ENCODE data around the gene PTPRO.

PTPRO gene

DNA sequence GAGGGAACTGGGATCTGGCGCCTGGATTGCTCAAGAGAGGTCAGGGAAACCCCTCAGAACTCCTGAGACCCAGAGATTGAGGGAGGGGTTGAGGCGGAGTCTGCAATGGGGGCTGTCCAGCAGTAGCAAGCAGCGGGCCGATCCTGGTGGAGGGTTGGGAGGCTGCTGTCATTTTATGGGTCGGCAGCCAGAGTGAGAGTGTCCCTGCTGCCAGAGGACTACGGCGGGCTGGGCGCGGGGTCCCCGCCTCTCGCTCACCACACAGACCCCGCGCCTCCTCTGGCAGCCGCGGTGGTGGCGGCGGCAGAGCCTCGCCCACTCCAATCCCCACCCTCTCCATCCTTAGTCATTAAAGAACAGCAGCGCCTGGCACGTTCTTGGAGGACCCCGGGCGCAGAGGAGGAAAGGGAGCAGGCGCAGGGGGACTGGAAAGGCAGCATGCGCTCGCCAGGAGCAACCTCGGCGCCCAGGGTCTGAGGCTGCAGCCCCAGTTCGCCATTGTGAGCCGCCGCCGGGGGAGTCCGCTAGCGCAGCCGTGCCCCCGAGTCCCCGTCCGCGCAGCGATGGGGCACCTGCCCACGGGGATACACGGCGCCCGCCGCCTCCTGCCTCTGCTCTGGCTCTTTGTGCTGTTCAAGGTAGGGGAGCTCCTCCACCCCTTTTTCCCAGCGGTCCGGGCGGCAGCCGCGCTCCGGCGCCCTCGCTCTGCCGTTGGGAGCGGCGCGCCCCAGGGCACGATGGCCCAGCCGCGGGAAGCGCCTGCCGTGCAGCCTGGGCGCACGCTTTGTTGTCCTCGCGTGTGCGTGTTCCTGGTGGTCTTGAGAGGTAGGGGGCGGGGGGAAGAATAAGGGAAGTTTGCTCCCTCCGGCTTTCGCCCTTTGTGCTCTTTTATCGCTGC is at the start of gene PTPRO:
Gene PTPRO, plus strand, starts transcription at position 345 of the 898 bp plus-strand sequence.
- H3K4me2 ChIP-seq = no peak within 1 kb of the TSS

DNA sequence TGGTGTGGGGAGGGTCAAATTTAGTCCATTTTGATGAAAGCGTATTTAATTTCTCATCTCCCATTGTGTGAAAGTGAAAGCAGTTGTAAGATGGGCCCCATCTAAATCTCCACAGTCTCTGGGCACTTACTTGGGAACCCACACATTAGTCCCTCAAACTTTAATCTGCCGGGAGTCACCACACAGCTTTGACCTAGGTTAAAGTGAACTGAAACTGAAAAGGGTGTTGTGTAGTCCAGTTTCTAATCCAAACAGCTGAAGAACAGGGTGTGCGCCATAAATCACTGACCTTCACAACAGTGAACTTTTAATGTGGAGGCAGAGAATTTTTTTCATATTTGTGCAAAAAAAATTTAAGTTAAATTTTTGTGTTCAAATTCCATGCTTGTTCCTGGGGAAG is 48.4 kb upstream of the PTPRO start:
- Histone ChIP-seq H3K4me3 (IDR thresholded peaks at IDR 0.05; ENCODE audit: insufficient read depth, low read depth, low read length) (no peak overlapping the region), H3K4me1 (ENCODE audit: low read depth, poor library complexity, severe bottlenecking) (peaks cover 31% of the 10 kb centered on the region), H4K20me1 (ENCODE audit: insufficient read depth) (no peaks in the 10 kb centered on the region), H3K27me3 (ENCODE audit: insufficient read depth, low read depth) (no peaks in the 10 kb centered on the region), H3K4me2 (peak overlapping the region; percentile 37; the same call in 1 of the 2 replicates), H2AFZ (ENCODE audit: low read depth) (no peak overlapping the region), H3K79me2 (ENCODE audit: insufficient read depth, low read depth) (no peaks in the 10 kb centered on the region), H3K9ac (no peak overlapping the region), H3K27ac (no peak overlapping the region), H3K36me3 (ENCODE audit: insufficient read depth) (no peaks in the 10 kb centered on the region)
- TF ChIP-seq, protein P1, sequence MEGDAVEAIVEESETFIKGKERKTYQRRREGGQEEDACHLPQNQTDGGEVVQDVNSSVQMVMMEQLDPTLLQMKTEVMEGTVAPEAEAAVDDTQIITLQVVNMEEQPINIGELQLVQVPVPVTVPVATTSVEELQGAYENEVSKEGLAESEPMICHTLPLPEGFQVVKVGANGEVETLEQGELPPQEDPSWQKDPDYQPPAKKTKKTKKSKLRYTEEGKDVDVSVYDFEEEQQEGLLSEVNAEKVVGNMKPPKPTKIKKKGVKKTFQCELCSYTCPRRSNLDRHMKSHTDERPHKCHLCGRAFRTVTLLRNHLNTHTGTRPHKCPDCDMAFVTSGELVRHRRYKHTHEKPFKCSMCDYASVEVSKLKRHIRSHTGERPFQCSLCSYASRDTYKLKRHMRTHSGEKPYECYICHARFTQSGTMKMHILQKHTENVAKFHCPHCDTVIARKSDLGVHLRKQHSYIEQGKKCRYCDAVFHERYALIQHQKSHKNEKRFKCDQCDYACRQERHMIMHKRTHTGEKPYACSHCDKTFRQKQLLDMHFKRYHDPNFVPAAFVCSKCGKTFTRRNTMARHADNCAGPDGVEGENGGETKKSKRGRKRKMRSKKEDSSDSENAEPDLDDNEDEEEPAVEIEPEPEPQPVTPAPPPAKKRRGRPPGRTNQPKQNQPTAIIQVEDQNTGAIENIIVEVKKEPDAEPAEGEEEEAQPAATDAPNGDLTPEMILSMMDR (conservative IDR thresholded peaks at IDR 0.05; ENCODE audit: low read depth, low read length) = no peak

More for the DNA sequence above, at the start of gene PTPRO:
- Histone ChIP-seq H3K9ac (no peak within 1 kb of the TSS), H2AFZ (ENCODE audit: low read depth) (no peak within 1 kb of the TSS), H3K27ac (no peak within 1 kb of the TSS), H4K20me1 (ENCODE audit: insufficient read depth) (no peaks in the 10 kb centered on the region), H3K36me3 (ENCODE audit: insufficient read depth) (no peaks in the 10 kb centered on the region), H3K4me3 (IDR thresholded peaks at IDR 0.05; ENCODE audit: insufficient read depth, low read depth, low read length) (no peak within 1 kb of the TSS), H3K79me2 (ENCODE audit: insufficient read depth, low read depth) (no peaks in the 10 kb centered on the region), H3K4me1 (ENCODE audit: low read depth, poor library complexity, severe bottlenecking) (peaks cover 25% of the 10 kb centered on the region), H3K27me3 (ENCODE audit: insufficient read depth, low read depth) (no peaks in the 10 kb centered on the region)
- TF ChIP-seq, protein P1 (conservative IDR thresholded peaks at IDR 0.05; ENCODE audit: low read depth, low read length) = no peak

DNA sequence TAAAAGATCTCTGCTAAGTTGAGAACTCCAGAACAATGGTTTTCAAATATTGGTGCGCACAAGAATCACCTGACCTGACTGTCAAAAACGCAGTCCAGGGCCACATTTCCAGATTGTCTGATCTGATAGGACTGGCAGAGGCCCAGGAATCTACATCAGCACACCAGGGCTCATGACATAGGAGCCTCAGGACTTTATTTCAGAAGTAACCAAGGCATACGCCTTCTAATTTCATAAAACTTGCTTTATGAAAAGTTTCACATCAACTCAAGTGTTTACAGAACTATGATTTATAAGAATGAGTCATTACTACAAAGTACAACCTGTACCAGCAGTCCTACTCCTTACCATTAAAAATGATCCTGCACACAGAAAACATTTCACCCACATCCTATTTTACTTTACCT is 47.7 kb upstream of the PTPRO start:
- H3K36me3 ChIP-seq (ENCODE audit: insufficient read depth) = no peaks in the 10 kb centered on the region
- peak overlapping the region; percentile 9; the same call in 1 of the 2 replicates for H3K4me2 ChIP-seq
- H3K27ac ChIP-seq = no peak overlapping the region
- no peak overlapping the region for H2AFZ ChIP-seq (ENCODE audit: low read depth)
- no peaks in the 10 kb centered on the region for H3K79me2 ChIP-seq (ENCODE audit: insufficient read depth, low read depth)
- no peaks in the 10 kb centered on the region for H4K20me1 ChIP-seq (ENCODE audit: insufficient read depth)
- H3K4me3 ChIP-seq (IDR thresholded peaks at IDR 0.05; ENCODE audit: insufficient read depth, low read depth, low read length) = no peak overlapping the region
- no peak overlapping the region for H3K9ac ChIP-seq
- TF ChIP-seq, protein P1 (conservative IDR thresholded peaks at IDR 0.05; ENCODE audit: low read depth, low read length) = no peak
- H3K4me1 ChIP-seq (ENCODE audit: low read depth, poor library complexity, severe bottlenecking) = peaks cover 28% of the 10 kb centered on the region
- H3K27me3 ChIP-seq (ENCODE audit: insufficient read depth, low read depth) = no peaks in the 10 kb centered on the region

DNA sequence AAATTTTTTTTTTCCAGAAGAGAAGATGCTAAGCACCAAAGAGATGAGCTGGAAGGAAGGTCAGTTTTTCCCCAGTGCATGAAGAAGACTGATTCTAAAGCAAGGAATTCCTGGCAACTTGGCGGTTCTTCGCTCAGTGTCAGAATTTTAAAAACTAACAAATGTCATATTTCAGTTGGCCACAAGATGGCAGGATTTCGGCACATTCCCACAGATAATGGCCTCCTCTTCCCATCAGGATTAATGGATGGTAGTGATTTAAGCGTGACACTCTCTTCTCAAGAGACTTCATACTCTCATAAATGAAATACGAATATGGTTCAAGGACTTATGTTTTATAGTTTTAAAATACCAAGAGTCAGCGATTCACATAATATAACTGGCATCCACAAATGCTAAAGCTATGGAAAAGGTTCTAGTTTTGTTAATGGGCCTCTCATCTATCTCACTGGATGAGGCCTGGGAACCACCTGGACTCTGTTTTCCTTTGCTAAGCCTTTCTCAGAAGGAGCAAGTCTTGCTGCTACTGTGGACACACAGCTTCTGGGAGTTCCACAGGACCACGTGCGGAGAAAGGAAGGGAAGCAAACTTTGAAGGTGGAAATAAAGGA is 46.1 kb upstream of the PTPRO start:
- H2AFZ ChIP-seq (ENCODE audit: low read depth) = no peak overlapping the region
- TF ChIP-seq, protein P1 (conservative IDR thresholded peaks at IDR 0.05; ENCODE audit: low read depth, low read length) = peak; percentile 89
- H3K4me2 ChIP-seq = no peak overlapping the region
- no peak overlapping the region for H3K9ac ChIP-seq
- peaks cover 28% of the 10 kb centered on the region for H3K4me1 ChIP-seq (ENCODE audit: low read depth, poor library complexity, severe bottlenecking)
- no peaks in the 10 kb centered on the region for H3K27me3 ChIP-seq (ENCODE audit: insufficient read depth, low read depth)
- H4K20me1 ChIP-seq (ENCODE audit: insufficient read depth) = no peaks in the 10 kb centered on the region
- no peak overlapping the region for H3K4me3 ChIP-seq (IDR thresholded peaks at IDR 0.05; ENCODE audit: insufficient read depth, low read depth, low read length)
- H3K36me3 ChIP-seq (ENCODE audit: insufficient read depth) = no peaks in the 10 kb centered on the region
- no peaks in the 10 kb centered on the region for H3K79me2 ChIP-seq (ENCODE audit: insufficient read depth, low read depth)
- H3K27ac ChIP-seq = no peak overlapping the region
